Adipose tissue (tissue), 3 donors: ENCODE measurements around the gene NARS2. TPM values are rescaled to one million over a fixed set of nuclear protein-coding genes. Genes with fewer than 3 reads are reported as not detected.
"Not testable (repeated sequence)": the region's sequence is repeated elsewhere in the genome, so short reads cannot be mapped to it uniquely, and the experiment has no call there.

Experiments used
- H3K27ac ChIP-seq: one replicate; pipeline ENCODE4 v1.5.1; 2013; ENCODE audit warnings: low read depth, low read length
- WGBS, 3 donors: extraction: QIAGEN DNeasy Blood & Tissue Kit; methylation state at CpG; one replicate each; pipeline ENCODE4 v1.1.7; 2013; 5-methylcytosine and 5-hydroxymethylcytosine counted together
- polyA plus RNA-seq, 3 donors: library from polyadenylated mRNA; stranded (reverse); fragments of 200-250 nt; gene quantifications; one replicate each; pipeline ENCODE4 v1.2.3, GENCODE V29; 2013
- donor health status: healthy with polysubstance abuse.
- donor health status: Bipolar disorder and iron deficiency.
- donor health status: healthy.

The NARS2 gene
- polyA plus RNA-seq, 3 donors, result 7.2 to 10.2 (median 8.2) TPM

DNA sequence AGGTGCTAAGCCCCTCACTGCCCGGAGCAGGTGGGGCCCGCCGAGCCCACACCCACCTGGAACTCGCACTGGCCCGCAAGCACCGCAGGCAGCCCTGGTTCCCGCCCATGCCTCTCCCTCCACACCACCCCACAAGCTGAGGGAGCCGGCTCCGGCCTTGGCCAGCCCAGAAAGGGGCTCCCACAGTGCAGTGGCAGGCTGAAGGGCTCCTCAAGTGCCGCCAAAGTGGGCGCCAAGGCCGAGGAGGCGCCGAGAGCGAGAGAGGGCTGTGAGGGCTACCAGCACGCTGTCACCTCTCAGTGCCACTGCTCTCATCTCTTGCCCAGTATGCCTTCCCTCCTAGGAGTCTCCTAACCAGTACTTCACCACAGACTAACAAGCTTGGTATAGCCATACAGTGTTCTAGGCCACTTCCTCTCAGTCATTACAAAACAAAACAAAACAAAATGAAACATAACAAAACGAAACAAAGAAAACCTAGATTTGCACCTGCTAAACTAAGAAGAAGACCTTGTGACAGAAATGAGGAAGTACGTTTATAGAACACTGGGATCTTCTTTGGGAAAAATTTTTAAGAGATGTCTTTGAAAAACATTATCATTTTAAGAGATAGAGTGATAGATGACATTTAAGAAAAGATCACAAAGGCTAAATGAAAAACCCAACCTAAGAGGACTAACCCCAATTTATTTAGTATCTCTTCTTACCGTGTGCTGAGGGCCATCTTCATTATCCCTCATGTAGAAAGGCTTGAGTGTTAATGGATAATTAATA is 109.3 kb downstream of the NARS2 start:
- no peak overlapping the region for H3K27ac ChIP-seq
- 89 to 94% (median 89%) methylated on average over 19 of the region's 19 CpGs for WGBS, 3 donors

DNA sequence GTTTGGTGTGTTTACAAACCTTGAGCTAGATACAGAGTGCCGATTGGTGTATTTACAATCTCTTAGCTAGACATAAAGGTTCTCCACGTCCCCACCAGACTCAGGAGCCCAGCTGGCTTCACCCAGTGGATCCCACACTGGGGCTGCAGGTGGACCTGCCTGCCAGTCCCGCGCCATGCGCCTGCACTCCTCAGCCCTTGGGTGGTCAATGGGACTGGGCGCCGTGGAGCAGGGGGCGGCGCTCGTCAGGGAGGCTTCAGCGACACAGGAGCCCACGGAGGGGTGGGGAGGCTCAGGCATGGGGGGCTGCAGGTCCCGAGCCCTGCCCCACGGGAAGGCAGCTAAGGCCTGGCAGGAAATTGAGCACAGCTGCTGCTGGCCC is 109.9 kb downstream of the NARS2 start:
- WGBS, 3 donors, result 73 to 97% (median 92%) methylated on average over 9 to 14 of the region's 14 CpGs
- H3K27ac ChIP-seq, result not testable (repeated sequence)

GRCh38 chr11:78460471-78460870 is 114.2 kb downstream of the NARS2 start:
- H3K27ac ChIP-seq, result no peak overlapping the region
- 93 to 100% (median 100%) methylated on average over 1 of the region's 1 CpG for WGBS, 3 donors

DNA sequence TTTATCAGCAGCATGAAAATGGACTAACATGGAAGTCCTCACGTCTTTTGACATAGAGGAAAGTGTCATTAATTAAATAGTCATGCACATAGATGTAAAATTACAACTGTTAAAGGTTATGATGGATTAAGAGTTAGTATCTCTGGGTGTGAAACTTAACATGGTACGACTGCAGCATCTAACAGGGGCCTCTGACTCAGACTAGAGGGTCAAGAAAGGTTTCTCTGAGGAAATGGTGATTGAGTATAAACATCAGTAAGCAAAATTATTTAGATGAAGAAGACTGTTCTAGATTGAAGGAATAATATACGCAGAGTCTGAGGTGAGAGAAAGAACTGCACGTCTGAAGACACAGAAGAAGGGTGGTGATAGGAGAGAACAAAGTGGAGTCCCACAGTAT is 114.9 kb downstream of the NARS2 start:
- no peak overlapping the region for H3K27ac ChIP-seq
- 92 to 97% (median 93%) methylated on average over 4 of the region's 4 CpGs for WGBS, 3 donors

GRCh38 chr11:78457448-78457847 is 117.2 kb downstream of the NARS2 start:
- 64 to 96% (median 93%) methylated on average over 2 of the region's 2 CpGs for WGBS, 3 donors

DNA sequence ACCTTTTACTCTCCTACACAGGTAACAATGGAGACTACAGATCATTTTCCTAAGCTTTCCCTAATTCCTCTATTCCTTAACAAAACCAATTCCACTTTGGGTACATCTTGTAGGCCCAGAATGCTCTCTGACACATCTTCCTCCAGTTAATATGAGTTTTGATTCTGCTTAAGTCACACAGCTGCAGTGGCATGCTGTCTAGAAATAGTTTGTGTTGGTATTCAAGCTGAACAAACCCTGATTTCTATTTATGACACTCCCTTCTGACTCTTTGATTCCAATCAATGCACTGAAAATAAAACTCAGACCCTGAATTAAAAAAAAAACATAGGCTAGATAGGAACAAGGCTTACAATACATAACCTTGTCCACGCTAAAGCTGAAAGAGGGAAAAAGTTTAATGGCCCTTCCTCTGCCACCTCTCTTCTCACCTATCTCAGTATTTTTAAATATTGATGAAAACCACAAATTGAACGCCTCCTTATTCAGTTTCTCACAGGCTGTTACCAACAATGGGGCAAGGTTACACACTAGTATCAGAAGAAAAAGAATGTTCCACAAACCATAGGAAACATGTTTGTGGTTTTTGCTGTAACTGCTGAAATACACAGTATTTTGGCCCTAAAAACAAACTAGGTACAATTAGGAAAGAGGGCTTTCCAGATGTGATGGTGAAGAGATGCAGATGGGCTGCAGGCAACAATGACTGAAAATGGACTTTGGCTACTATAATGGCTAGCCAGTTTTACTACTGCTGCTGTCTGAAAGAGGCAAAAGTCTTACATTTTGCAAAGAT is 121.3 kb downstream of the NARS2 start:
- H3K27ac ChIP-seq, result no peak overlapping the region
- WGBS, 3 donors, result 71 to 87% (median 72%) methylated on average over 2 of the region's 2 CpGs

More at GRCh38 chr11:78457448-78457847, 117.2 kb downstream of the NARS2 start:
- no peak overlapping the region for H3K27ac ChIP-seq

DNA sequence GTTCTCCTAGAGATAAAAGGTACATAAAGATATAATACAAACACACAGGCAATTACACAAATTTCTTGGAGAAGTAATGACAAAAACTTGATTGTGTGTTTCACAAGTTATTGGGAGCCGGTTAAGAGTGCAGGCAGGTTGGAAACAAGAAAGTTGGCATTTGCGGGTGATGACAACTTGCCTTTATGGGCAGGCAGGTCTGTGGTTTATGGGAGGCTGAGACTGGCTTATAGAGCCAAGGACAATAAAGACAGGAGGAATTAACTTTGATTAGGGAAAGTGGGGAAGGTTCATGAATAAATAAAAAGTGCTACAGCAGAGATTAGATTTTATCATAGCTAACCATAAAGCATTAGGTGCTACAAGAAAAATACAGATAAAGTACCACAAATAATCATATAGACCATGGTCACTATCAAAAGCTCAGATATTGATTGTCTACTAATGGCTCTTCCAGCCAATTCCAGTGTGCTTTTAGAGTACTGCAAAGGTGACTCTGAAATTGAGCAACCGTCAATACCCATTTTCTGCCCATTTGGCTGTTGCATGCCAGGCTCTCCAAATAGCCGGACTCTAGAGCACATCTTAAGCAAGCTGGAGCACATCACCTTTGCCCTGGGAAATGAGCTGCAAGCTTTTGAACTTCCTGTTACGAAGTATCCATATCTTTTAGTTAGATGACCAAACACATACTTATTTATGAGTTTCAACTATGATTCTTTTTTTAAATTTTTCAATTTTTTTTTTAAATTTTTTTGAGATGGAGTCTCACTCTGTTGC is 123.1 kb downstream of the NARS2 start:
- 82 to 94% (median 87%) methylated on average over 5 of the region's 5 CpGs for WGBS, 3 donors
- no peak overlapping the region for H3K27ac ChIP-seq

DNA sequence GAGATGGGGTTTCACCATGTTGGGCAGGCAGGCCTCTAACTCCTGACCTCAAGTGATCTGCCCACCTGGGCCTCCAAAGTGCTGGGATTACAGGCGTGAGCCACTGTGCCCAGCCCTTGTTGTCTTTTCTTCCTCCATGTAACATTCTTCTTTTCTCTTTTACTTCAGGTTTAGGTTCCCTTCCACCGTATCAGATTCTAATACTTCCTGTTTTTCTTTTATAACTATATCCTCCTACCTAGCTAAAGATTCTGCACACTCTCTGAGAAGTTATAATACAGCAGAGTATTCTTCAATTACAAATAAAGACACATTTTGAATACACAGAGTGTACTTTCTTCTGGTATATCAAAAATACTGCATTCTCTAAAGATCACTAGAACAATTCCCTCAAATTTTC is 123.8 kb downstream of the NARS2 start:
- H3K27ac ChIP-seq, result no peak overlapping the region
- 59 to 92% (median 65%) methylated on average over 2 of the region's 2 CpGs for WGBS, 3 donors

DNA sequence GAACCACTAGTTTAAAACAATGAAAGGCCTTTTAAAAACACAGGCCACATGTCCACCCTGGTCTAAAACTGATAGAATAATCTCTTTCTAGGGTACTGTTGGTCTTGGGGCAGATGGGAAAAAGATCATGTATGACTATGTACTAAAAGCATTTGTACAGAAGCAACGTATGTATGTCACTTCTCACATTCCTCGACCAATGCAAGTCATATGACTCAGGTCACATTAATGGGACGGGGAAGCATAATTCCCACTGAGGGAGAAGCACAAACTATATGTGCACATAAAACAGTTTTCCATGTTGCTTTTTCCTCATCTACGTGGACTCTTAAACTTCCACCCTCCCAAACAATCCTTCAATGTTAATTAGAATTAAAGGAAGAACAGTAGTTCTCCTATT is 124.8 kb downstream of the NARS2 start:
- WGBS, 3 donors, result 90 to 95% (median 92%) methylated on average over 4 of the region's 4 CpGs
- no peak overlapping the region for H3K27ac ChIP-seq

DNA sequence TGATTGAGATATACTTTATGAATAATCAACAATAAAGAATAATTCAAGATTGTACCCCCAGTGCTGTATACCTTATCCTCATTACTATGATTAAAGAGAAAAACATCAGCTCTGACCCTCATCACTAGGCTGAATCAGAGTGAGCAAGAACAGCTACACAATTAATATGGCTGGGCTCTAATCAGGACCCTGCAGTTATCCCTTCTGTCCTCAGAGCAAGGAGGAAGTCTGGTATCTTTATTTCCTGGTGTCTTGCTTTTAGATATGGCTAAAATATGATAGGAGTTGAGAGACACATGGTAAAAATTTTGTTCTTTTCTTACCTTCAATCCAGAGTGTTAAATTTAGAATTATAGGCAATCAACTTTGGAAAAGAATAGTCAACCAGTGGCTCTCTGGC is 128.5 kb downstream of the NARS2 start:
- no peak overlapping the region for H3K27ac ChIP-seq

DNA sequence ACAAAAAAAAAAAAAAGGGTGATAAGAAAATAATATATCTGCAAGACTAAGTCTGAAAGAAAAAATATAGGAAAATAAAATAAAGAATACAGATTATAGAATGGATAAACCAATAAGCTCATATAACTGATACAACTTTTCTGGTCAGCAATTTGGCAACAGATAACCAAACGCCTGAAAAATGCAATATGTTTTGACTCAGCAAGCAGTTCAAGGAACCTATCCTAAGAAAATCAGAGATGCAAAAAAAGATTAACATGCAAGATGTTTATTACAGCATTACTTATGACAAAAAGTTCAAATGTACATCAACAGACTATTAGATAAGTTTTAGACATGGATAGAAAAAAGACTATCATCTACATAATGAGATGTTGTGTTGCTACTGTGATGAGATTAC is 129.9 kb downstream of the NARS2 start:
- H3K27ac ChIP-seq, result no peak overlapping the region
- WGBS, 3 donors, result 81 to 96% (median 82%) methylated on average over 1 of the region's 1 CpG

GRCh38 chr11:78441956-78442355 is 132.7 kb downstream of the NARS2 start:
- WGBS, 3 donors, result 71 to 79% (median 75%) methylated on average over 4 of the region's 4 CpGs
- no peak overlapping the region for H3K27ac ChIP-seq

DNA sequence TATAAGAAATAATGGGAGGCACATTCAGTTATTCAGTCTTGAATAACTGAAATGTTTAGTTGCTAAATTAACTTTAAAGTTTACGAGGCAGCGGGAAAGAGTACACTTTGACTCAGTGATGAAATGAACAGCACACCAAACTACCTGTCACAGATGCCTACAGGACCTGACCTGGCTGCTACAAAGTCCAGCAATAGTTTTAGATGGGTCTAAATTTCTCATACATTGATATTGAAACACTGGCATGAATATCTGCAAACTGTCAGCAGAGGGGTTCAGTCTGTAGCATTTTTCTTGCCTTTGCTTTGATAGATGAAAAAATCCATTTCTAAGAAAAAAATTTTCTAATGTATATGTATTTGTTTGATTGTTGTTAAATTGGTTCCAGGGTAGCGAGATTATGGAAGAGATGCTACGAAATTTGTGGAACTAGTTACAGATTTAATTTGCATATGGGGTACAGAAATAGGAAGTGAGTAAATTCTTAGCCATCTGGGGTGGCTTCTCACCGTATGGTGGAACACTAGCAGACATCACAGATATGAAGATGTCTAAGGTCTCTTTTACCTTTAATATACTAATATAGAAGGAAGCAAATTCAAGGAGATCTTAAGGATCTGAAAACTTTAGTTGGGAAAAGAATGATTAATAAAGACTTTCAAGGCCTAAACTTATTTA is 136.2 kb downstream of the NARS2 start:
- H3K27ac ChIP-seq, result no peak overlapping the region
- WGBS, 3 donors, result 55 to 75% (median 59%) methylated on average over 5 of the region's 5 CpGs

DNA sequence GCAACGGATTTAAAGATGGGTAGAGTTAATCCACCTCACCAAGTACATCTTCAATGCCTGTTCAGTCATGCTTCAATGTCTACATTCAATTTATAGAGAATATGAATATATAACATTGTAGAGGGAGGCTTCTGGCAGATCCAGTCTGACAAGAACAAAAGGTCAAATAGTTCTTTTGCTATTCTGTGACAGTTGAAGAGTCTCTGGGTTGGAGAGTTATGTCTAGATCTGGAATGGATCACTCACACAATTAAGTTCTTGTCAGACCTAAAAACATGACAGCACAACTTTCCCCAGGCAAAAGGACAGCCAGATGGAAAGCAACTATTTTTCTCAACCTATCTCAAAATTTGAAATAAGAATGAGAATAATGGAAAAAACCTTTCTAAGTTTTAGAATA is 141.7 kb downstream of the NARS2 start:
- H3K27ac ChIP-seq, result no peak overlapping the region
- WGBS, 3 donors, result 69 to 90% (median 81%) methylated on average over 1 of the region's 1 CpG

DNA sequence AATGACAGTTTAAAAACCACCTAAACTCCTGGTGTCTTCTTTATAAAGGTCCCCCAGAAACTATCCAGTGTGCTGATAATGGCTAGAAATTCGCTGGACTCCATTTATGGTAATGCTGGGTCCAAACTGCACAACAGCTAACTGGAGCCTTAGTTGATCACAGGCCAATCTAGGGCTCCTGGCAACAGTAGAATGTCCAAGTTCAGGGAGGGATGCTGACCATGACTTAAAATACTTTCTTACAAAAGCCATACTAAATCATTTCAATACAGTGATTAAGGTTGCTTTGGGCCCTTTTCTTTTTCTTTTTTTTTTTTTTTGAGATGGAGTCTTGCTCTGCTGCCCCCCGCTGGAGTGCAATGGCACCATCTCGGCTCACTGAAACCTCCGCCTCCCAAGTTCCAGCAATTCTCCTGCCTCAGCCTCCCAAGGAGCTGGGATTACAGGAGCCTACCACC is 142.6 kb downstream of the NARS2 start:
- H3K27ac ChIP-seq, result no peak overlapping the region
- WGBS, 3 donors, result 76 to 89% (median 81%) methylated on average over 4 of the region's 4 CpGs

GRCh38 chr11:78429660-78430059 is 145.0 kb downstream of the NARS2 start:
- 38 to 52% (median 41%) methylated on average over 4 of the region's 4 CpGs for WGBS, 3 donors
- H3K27ac ChIP-seq, result no peak overlapping the region

DNA sequence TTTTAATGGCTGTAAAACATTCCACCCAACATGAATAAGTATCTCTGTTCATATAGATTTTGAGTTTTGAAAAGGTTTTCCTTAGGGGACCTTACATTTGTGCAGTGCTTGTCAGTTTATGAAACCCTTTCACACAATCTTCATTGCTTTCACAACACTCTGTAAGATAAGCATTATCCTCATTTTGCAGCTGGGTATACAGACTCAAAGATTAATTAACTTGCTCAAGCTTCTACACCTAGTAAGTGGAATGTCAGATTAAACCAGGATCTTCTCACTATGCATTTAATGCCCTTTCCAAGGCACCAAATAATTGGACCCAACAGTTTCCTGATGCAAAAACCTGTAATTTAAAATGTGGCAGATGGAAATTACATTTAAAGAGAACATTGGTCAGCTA is 145.5 kb downstream of the NARS2 start:
- no peak overlapping the region for H3K27ac ChIP-seq

DNA sequence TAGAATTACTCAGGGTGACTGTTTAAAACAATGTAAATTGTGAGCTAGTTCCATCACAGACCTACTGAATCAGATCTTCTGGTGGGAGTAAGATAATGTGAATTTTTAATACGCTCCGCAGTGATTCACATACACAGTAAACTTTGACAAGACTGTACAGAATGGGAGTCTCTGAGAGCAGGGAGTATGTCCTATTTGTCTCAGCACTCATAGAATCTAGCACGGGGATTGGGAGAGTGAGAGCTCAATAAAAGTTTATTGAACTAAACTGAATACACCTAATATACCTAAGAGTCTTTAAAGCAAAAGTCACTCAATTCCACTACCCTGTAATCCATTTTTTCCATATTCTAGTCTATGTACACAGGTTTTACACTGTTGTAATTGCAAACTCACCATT is 145.9 kb downstream of the NARS2 start:
- no peak overlapping the region for H3K27ac ChIP-seq
- 66 to 95% (median 89%) methylated on average over 3 of the region's 3 CpGs for WGBS, 3 donors

- no peak overlapping the region for H3K27ac ChIP-seq
Observed at GRCh38 chr11:78428266-78428636, 146.4 kb downstream of the NARS2 start.
